ENCODE measurements around the gene PTPRE.

The PTPRE gene

DNA sequence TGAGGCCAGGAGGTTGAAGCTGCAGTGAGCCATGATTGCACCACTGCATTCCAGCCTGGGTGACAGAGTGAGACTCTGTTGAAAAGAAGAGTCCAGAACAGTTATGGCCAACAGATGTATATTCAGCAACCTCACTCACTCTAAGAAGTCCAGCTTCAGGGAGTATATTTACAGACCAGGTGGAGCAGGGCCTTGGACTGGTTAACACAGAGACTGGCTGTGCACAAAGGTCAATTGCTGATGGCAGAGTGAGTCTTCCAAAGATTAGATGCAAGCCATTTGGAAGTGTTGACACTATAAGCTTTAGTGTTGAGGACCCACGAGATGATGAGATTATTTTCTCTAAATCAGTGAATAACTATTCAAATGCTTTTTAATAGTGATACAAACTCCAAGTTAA lies 39.1 kb upstream of the PTPRE start:
- H3K4me3 ChIP-seq (ENCODE audit: low read depth, low read length), result no peak overlapping the region
- TF ChIP-seq, protein P1, sequence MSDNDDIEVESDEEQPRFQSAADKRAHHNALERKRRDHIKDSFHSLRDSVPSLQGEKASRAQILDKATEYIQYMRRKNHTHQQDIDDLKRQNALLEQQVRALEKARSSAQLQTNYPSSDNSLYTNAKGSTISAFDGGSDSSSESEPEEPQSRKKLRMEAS (IDR thresholded peaks at IDR 0.05; ENCODE audit: low read depth, low read length), result no peak
- TF ChIP-seq CTCF (IDR thresholded peaks at IDR 0.05; ENCODE audit: low read depth, low read length) (no peak), MYC (IDR thresholded peaks at IDR 0.05; ENCODE audit: low read depth, low read length) (no peak), POLR2A (IDR thresholded peaks at IDR 0.05; ENCODE audit: extremely low read depth, insufficient read length) (no peak)
- DNase-seq (ENCODE audit: low read depth), result no peak

GRCh38 chr10:127869329-127869728 lies 37.6 kb upstream of the PTPRE start:
- H3K4me3 ChIP-seq (ENCODE audit: low read depth, low read length), result no peak overlapping the region
- DNase-seq (ENCODE audit: low read depth), result no peak
- TF ChIP-seq POLR2A (IDR thresholded peaks at IDR 0.05; ENCODE audit: extremely low read depth, insufficient read length) (no peak), CTCF (IDR thresholded peaks at IDR 0.05; ENCODE audit: low read depth, low read length) (no peak), MYC (IDR thresholded peaks at IDR 0.05; ENCODE audit: low read depth, low read length) (no peak)
- TF ChIP-seq, protein P1 (IDR thresholded peaks at IDR 0.05; ENCODE audit: low read depth, low read length), result no peak

GRCh38 chr10:127871631-127872010 lies 35.3 kb upstream of the PTPRE start:
- no peak for TF ChIP-seq POLR2A (IDR thresholded peaks at IDR 0.05; ENCODE audit: extremely low read depth, insufficient read length)
- no peak for TF ChIP-seq CTCF (IDR thresholded peaks at IDR 0.05; ENCODE audit: low read depth, low read length)
- TF ChIP-seq MYC (IDR thresholded peaks at IDR 0.05; ENCODE audit: low read depth, low read length), result no peak
- TF ChIP-seq, protein P1 (IDR thresholded peaks at IDR 0.05; ENCODE audit: low read depth, low read length), result no peak
- DNase-seq (ENCODE audit: low read depth), result no peak
- no peak overlapping the region for H3K4me3 ChIP-seq (ENCODE audit: low read depth, low read length)

DNA sequence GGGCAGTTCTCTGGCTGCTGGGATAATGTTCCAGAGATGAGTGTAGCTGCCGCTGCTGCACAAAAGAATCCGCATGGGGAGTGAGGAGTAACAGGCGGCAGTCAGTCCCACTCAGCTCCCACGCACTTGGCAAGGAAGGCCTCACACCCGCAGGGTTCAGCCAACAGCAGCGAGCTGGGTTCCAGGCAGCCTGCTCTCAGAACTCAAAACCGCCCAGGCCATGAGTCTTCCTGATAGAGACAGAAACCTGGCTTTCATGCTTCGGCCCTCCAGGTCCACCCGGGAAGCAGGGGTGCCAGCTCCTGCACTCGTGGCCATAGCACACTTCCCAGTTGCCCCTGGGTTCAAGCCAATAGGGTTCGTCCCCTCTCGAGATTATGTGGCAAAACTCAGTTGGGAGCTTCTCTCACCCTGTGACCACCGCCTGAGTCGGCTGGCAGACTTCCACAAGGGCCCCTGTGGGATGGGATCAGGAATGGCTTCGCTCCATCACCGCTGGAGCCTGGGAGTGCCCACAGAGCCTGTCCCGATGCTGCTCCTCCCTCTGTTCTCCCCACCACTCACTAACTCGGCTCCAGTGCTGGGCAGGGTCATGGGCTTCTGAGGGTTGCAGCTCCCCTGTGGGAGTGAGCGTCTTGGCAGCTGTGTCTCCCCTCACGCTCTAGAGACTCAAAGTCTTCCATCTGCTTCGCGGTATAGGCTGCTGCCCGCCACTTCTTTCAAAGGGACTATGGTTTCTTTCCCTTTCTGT lies 34.7 kb upstream of the PTPRE start:
- H3K4me3 ChIP-seq (ENCODE audit: low read depth, low read length), result no peak overlapping the region
- TF ChIP-seq MYC (IDR thresholded peaks at IDR 0.05; ENCODE audit: low read depth, low read length) (no peak), CTCF (IDR thresholded peaks at IDR 0.05; ENCODE audit: low read depth, low read length) (no peak), POLR2A (IDR thresholded peaks at IDR 0.05; ENCODE audit: extremely low read depth, insufficient read length) (no peak)
- TF ChIP-seq, protein P1 (IDR thresholded peaks at IDR 0.05; ENCODE audit: low read depth, low read length), result no peak
- DNase-seq (ENCODE audit: low read depth), result no peak

DNA sequence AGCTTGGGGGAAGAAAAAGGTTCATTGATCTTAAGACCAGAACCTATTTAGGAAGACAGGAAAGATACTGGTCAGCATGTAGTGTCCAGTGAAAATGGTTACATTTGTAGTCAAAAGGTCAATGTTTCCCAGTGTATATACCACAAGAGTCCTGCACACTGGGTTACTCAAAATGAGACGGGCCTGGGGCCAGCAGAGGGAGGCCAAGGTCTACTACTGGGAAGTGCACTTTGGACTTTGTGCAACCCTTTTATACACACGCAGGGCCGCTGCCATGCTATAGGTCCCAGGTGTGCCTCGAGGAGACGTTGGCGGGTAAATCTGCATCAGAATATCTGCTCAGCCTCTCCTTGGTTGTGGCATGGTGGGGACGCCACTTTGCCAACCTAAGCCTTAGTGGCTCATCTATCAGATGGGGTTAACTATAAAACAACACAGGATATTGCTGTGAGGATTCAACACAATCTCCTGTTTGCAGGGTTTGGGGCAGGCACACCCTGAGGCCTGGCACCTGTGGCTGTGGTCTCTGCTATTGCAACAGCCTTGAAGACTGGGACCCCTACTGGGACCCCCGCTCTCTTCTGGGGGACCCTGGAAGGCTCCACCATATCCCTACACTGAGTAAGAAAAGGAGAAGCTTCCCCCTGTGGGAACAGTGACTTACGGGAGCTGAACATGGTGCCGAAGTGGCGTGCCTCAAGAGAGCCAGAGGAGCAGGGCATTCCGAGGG lies 33.9 kb upstream of the PTPRE start:
- H3K4me3 ChIP-seq (ENCODE audit: low read depth, low read length), result no peak overlapping the region
- TF ChIP-seq CTCF (IDR thresholded peaks at IDR 0.05; ENCODE audit: low read depth, low read length) (peak; percentile 14), MYC (IDR thresholded peaks at IDR 0.05; ENCODE audit: low read depth, low read length) (no peak)
- TF ChIP-seq, protein P1 (IDR thresholded peaks at IDR 0.05; ENCODE audit: low read depth, low read length), result no peak
- DNase-seq (ENCODE audit: low read depth), result peak; percentile 43
